HCT116 (cell line): Measurements from ENCODE around the gene HTR2C. TPM values are rescaled to one million over a fixed set of nuclear protein-coding genes. Genes with fewer than 3 reads are reported as not detected.
"Not testable (repeated sequence)": the region's sequence is repeated elsewhere in the genome, so short reads cannot be mapped to it uniquely, and the experiment has no call there.

Experiments
- ATAC-seq: fragments of 200-7000 bp; cut with Tn5 transposase; 2 replicates; pipeline ENCODE4 v1.9.1; 2020; ENCODE audit warnings: mild to moderate bottlenecking, moderate library complexity
- BruUV-seq: library from RNA; stranded (reverse); fragments of 400-500 nt; replicated peaks from 2 replicates; lab custom pipeline; 2021; lab: Mats Ljungman, UMichigan
- CTCF ChIA-PET: fragments of 300-600 bp; sonication (Branson Sonifier 250); formaldehyde crosslinking; loops from one replicate; lab custom pipeline; 2021; ENCODE audit warnings: antibody characterized with exemption; lab: Charles Lee
- POLR2A ChIA-PET: fragments of 300-600, 350-600 bp; sonication (Branson Sonifier 250); formaldehyde crosslinking; loops from one replicate; lab custom pipeline; 2021; ENCODE audit warnings: antibody characterized with exemption; lab: Charles Lee
- RAD21 ChIA-PET, 2 experiments: fragments of 300-600 bp; sonication (Branson Sonifier 250); formaldehyde crosslinking; loops; one replicate each; lab custom pipeline; 2023; ENCODE audit warnings: low total read pairs in 2 of 2; ENCODE audit not compliant: uncharacterized antibody in 2 of 2, unreplicated experiment in 2 of 2, low non-redundant PET in 1 of 2; lab: Charles Lee
- DNase-seq: peaks from one replicate; pipeline ENCODE4 v3.0.0-alpha.2; 2010; ENCODE audit warnings: low read depth, low spot score
- H2AFZ ChIP-seq: fragments of 200-600 bp; shearing (Covaris generic), sonication (generic); 2 replicates; pipeline ENCODE4 v1.6.1; 2017; ENCODE audit warnings: low read depth, mixed run types, mixed read lengths, antibody characterized with exemption, low read length; ENCODE audit not compliant: poor library complexity, severe bottlenecking
- H3K27ac ChIP-seq: 2 replicates; pipeline ENCODE4 v1.5.1; 2012; ENCODE audit warnings: low read depth, low read length
- H3K27me3 ChIP-seq: fragments of 200-600 bp; sonication (generic); 2 replicates; pipeline ENCODE4 v1.6.1; 2016; ENCODE audit warnings: mixed run types, low read length, mixed read lengths; ENCODE audit not compliant: insufficient read depth
- H3K36me3 ChIP-seq, 2 experiments: fragments of 200-500 bp in 1 of 2; fragments of 200-600 bp in 1 of 2; sonication (Bioruptor generic) in 1 of 2; sonication (generic) in 1 of 2; 2 replicates each; pipeline versions ENCODE4 v1.5.1 to v1.6.1; 2014 to 2016; ENCODE audit warnings: low read length in 2 of 2, inconsistent platforms in 1 of 2, mixed read lengths in 1 of 2, mixed run types in 1 of 2; ENCODE audit not compliant: insufficient read depth in 2 of 2, control insufficient read depth in 1 of 2
- H3K4me1 ChIP-seq, 2 experiments: fragments of 200-600 bp in 1 of 2; sonication (generic) in 1 of 2; 2 replicates each; pipeline versions ENCODE4 v1.5.1 to v1.6.1; 2012 to 2017; ENCODE audit warnings: low read length in 2 of 2, inconsistent platforms in 1 of 2, mild to moderate bottlenecking in 1 of 2, mixed read lengths in 1 of 2, mixed run types in 1 of 2, moderate library complexity in 1 of 2; ENCODE audit not compliant: insufficient read depth in 2 of 2, control insufficient read depth in 1 of 2
- H3K4me2 ChIP-seq: fragments of 200-600 bp; sonication (generic); 2 replicates; pipeline ENCODE4 v1.6.1; 2017; ENCODE audit warnings: mixed run types, low read length, mixed read lengths
- H3K4me3 ChIP-seq, 2 experiments: fragments of 200-600 bp in 1 of 2; sonication (generic) in 1 of 2; replicated peaks in 1 of 2; 2 replicates each; pipeline ENCODE4 v1.5.1; 2011 to 2016; ENCODE audit warnings: low read length in 2 of 2, control low read depth in 1 of 2, low read depth in 1 of 2, mild to moderate bottlenecking in 1 of 2, mixed read lengths in 1 of 2, mixed run types in 1 of 2
- H3K79me2 ChIP-seq: fragments of 200-600 bp; sonication (generic); 2 replicates; pipeline ENCODE4 v1.6.1; 2017; ENCODE audit warnings: mild to moderate bottlenecking, mixed run types, low read length, moderate library complexity, mixed read lengths; ENCODE audit not compliant: insufficient read depth
- H3K9ac ChIP-seq: fragments of 200-600 bp; sonication (generic); 2 replicates; pipeline ENCODE4 v1.6.1; 2016; ENCODE audit warnings: low read length, mixed read lengths
- H3K9me2 ChIP-seq: fragments of 200-600 bp; sonication (generic), shearing (Covaris generic); 2 replicates; pipeline ENCODE4 v1.6.1; 2017; ENCODE audit warnings: mixed run types, mild to moderate bottlenecking, moderate library complexity; ENCODE audit not compliant: insufficient read depth
- H3K9me3 ChIP-seq, 2 experiments: fragments of 200-500 bp in 1 of 2; fragments of 200-600 bp in 1 of 2; sonication (Bioruptor generic) in 1 of 2; sonication (generic) in 1 of 2; 2 replicates each; pipeline ENCODE4 v1.6.1; 2014 to 2017; ENCODE audit warnings: low read length in 2 of 2, mixed read lengths in 2 of 2, inconsistent platforms in 1 of 2, low read depth in 1 of 2, mild to moderate bottlenecking in 1 of 2, mixed run types in 1 of 2, moderate library complexity in 1 of 2; ENCODE audit not compliant: control insufficient read depth in 1 of 2, insufficient read depth in 1 of 2
- H4K20me1 ChIP-seq: fragments of 200-600 bp; sonication (generic), shearing (Covaris generic); 2 replicates; pipeline ENCODE4 v1.6.1; 2017; ENCODE audit warnings: mixed run types, mild to moderate bottlenecking, moderate library complexity; ENCODE audit not compliant: insufficient read depth
- CTCF ChIP-seq, 3 experiments: fragments of 200-600 bp in 1 of 3; sonication (generic) in 1 of 3; IDR thresholded peaks in 2 of 3; conservative IDR thresholded peaks in 1 of 3; 2 replicates each; pipeline ENCODE4 v1.5.1; 2012 to 2017; ENCODE audit warnings: low read depth in 2 of 3, low read length in 2 of 3, antibody characterized with exemption in 1 of 3, borderline replicate concordance in 1 of 3, control low read depth in 1 of 3, mild to moderate bottlenecking in 1 of 3, mixed read lengths in 1 of 3, mixed run types in 1 of 3, moderate library complexity in 1 of 3; ENCODE audit not compliant: insufficient read depth in 1 of 3
- ELF1 ChIP-seq: IDR thresholded peaks from 2 replicates; pipeline ENCODE4 v1.6.1; 2012; ENCODE audit warnings: low read depth, borderline replicate concordance
- EZH2 ChIP-seq: fragments of 200-600 bp; sonication (generic); IDR thresholded peaks from 2 replicates; pipeline ENCODE4 v1.6.1; 2017; ENCODE audit warnings: antibody characterized with exemption, mixed run types
- FOSL1 ChIP-seq: IDR thresholded peaks from 2 replicates; pipeline ENCODE4 v1.6.1; 2012; ENCODE audit warnings: low read depth
- MAX ChIP-seq: IDR thresholded peaks from 2 replicates; pipeline ENCODE4 v1.6.1; 2012
- RAD21 ChIP-seq: IDR thresholded peaks from 2 replicates; pipeline ENCODE4 v1.6.1; 2012; ENCODE audit warnings: low read depth, mild to moderate bottlenecking
- SP1 ChIP-seq: IDR thresholded peaks from 2 replicates; pipeline ENCODE4 v1.6.1; 2012; ENCODE audit warnings: low read depth
- SRF ChIP-seq: IDR thresholded peaks from 2 replicates; pipeline ENCODE4 v1.6.1; 2012; ENCODE audit warnings: low read depth
- ZBTB33 ChIP-seq: IDR thresholded peaks from 2 replicates; pipeline ENCODE4 v1.6.1; 2011; ENCODE audit warnings: mild to moderate bottlenecking, low read length, moderate library complexity; ENCODE audit not compliant: insufficient replicate concordance; ENCODE audit errors: extremely low read depth
- intact Hi-C: fragments of 100-400 bp; cut with micrococcal nuclease; formaldehyde crosslinking; loops from 2 replicates; pipeline ENCODE4 v1.10.0; 2022
- total RNA-seq: library from RNA; stranded (reverse); gene quantifications from one replicate; pipeline ENCODE4 v1.2.1, GENCODE V29; 2021; ENCODE audit not compliant: unreplicated experiment

Gene HTR2C
- total RNA-seq, 1 experiment from 2014 or later: not detected

- TF ChIP-seq EZH2: no peak
- no peak for TF ChIP-seq SP1
- TF ChIP-seq, all 23 proteins: peak for 0
Measured at GRCh38 chrX:114599911-114600310, 16.0 kb downstream of the HTR2C start (continued).

GRCh38 chrX:114606619-114607018 lies 22.7 kb downstream of the HTR2C start:
- H3K79me2 ChIP-seq, POLR2A ChIA-PET, H3K27me3 ChIP-seq, H3K4me2 ChIP-seq, H3K9me3 ChIP-seq, BruUV-seq, H2AFZ ChIP-seq, intact Hi-C loops, H3K4me3 ChIP-seq, H3K9ac ChIP-seq, RAD21 ChIA-PET, H3K27ac ChIP-seq, H3K36me3 ChIP-seq, CTCF ChIA-PET, H3K9me2 ChIP-seq, ATAC-seq, DNase-seq, H3K4me1 ChIP-seq, H4K20me1 ChIP-seq: not testable (repeated sequence)

- no peaks in the 10 kb centered on the region for H3K9me2 ChIP-seq
- no TSS peak for BruUV-seq
- H3K36me3 ChIP-seq: no peaks in the 10 kb centered on the region
- no peak overlapping the region for H3K27ac ChIP-seq
- no peaks in the 10 kb centered on the region for H3K79me2 ChIP-seq
- no peak overlapping the region for H3K4me2 ChIP-seq
- ChIA-PET RAD21 (no interaction called here), CTCF (interaction anchor here (0.9 to 1.5 kb wide), 3 partner anchors 9 to 348 kb away, joined by 3 to 7 read pairs (median 6); no protein-coding TSS in a partner anchor), POLR2A (no interaction called here)
- H3K4me1 ChIP-seq: no peaks in the 10 kb centered on the region
- no peak overlapping the region for H3K4me3 ChIP-seq
- H3K27me3 ChIP-seq: no peaks in the 10 kb centered on the region
- H3K9ac ChIP-seq: no peak overlapping the region
- intact Hi-C loops: loop anchor here (5.0 kb wide), 1 partner anchor 346 kb away; no protein-coding TSS in a partner anchor
- H4K20me1 ChIP-seq: no peaks in the 10 kb centered on the region
- no peaks in the 10 kb centered on the region for H3K9me3 ChIP-seq
- H2AFZ ChIP-seq: no peak overlapping the region
- ATAC-seq (peak; percentile 72), DNase-seq (peak; percentile 34)
- TF ChIP-seq CTCF (IDR thresholded peaks at IDR 0.05 in 2 of 3, conservative IDR thresholded peaks at IDR 0.05 in 1 of 3; ENCODE audit: borderline replicate concordance in 1 of 3, insufficient read depth in 1 of 3, low read depth in 2 of 3, low read length in 2 of 3) (peak; percentile 16 to 67 (median 61); a peak in 5 of 6 replicates), SP1 (no peak), ELF1 (no peak), MAX (no peak), SRF (no peak), FOSL1 (no peak), ZBTB33 (no peak), RAD21 (peak; percentile 36; the same call in 1 of the 2 replicates)
Measured at GRCh38 chrX:114611018-114611619, 27.2 kb downstream of the HTR2C start.
